ENCODE results near the gene GPHA2. TPM values are rescaled to one million over a fixed set of nuclear protein-coding genes. Genes with fewer than 3 reads are reported as not detected.

GPHA2 gene
- polyA plus RNA-seq, 3 donors = 1.5 to 1.7 (median 1.6) TPM

- no peak for DNase-seq (ENCODE audit: low read depth in 3 of 3, low spot score in 2 of 3)
Observed at GRCh38 chr11:64911689-64912088, 24.0 kb downstream of the GPHA2 start.

GRCh38 chr11:64911142-64911541 is 24.6 kb downstream of the GPHA2 start:
- no peak for DNase-seq (ENCODE audit: low read depth in 3 of 3, low spot score in 2 of 3)

- no peak for DNase-seq (ENCODE audit: low read depth in 3 of 3, low spot score in 2 of 3)
Observed at GRCh38 chr11:64910451-64911093, 25.1 kb downstream of the GPHA2 start.

- no peak for DNase-seq (ENCODE audit: low read depth in 3 of 3, low spot score in 2 of 3)
Observed at GRCh38 chr11:64909653-64910343, 25.9 kb downstream of the GPHA2 start.

GRCh38 chr11:64908766-64909165 is 26.9 kb downstream of the GPHA2 start:
- no peak for DNase-seq (ENCODE audit: low read depth in 3 of 3, low spot score in 2 of 3)

- no peak for DNase-seq (ENCODE audit: low read depth in 3 of 3, low spot score in 2 of 3)
Observed at GRCh38 chr11:64906314-64906635, 29.4 kb downstream of the GPHA2 start.

GRCh38 chr11:64905516-64906313 is 30.0 kb downstream of the GPHA2 start:
- no peak for DNase-seq (ENCODE audit: low read depth in 3 of 3, low spot score in 2 of 3)

- DNase-seq (ENCODE audit: low read depth in 3 of 3, low spot score in 2 of 3) = no peak
Observed at GRCh38 chr11:64903291-64903833, 32.3 kb downstream of the GPHA2 start.

GRCh38 chr11:64902102-64902900 is 33.4 kb downstream of the GPHA2 start:
- DNase-seq (ENCODE audit: low read depth in 3 of 3, low spot score in 2 of 3) = no peak

GRCh38 chr11:64900774-64901173 is 34.9 kb downstream of the GPHA2 start:
- DNase-seq (ENCODE audit: low read depth in 3 of 3, low spot score in 2 of 3) = no peak

- DNase-seq (ENCODE audit: low read depth in 3 of 3, low spot score in 2 of 3) = no peak
Observed at GRCh38 chr11:64900263-64900678, 35.4 kb downstream of the GPHA2 start.

- DNase-seq (ENCODE audit: low read depth in 3 of 3, low spot score in 2 of 3) = no peak
Observed at GRCh38 chr11:64898541-64898940, 37.2 kb downstream of the GPHA2 start.

GRCh38 chr11:64898076-64898445 is 37.6 kb downstream of the GPHA2 start:
- no peak for DNase-seq (ENCODE audit: low read depth in 3 of 3, low spot score in 2 of 3)

- no peak for DNase-seq (ENCODE audit: low read depth in 3 of 3, low spot score in 2 of 3)
Observed at GRCh38 chr11:64897381-64898075, 38.2 kb downstream of the GPHA2 start.

GRCh38 chr11:64896448-64897022 is 39.2 kb downstream of the GPHA2 start:
- no peak for DNase-seq (ENCODE audit: low read depth in 3 of 3, low spot score in 2 of 3)

- no peak for DNase-seq (ENCODE audit: low read depth in 3 of 3, low spot score in 2 of 3)
Observed at GRCh38 chr11:64894812-64895452, 40.8 kb downstream of the GPHA2 start.

GRCh38 chr11:64894070-64894811 is 41.5 kb downstream of the GPHA2 start:
- DNase-seq (ENCODE audit: low read depth in 3 of 3, low spot score in 2 of 3) = no peak

GRCh38 chr11:64893194-64894069 is 42.3 kb downstream of the GPHA2 start:
- no peak for DNase-seq (ENCODE audit: low read depth in 3 of 3, low spot score in 2 of 3)
